ENCODE results near the gene ZNF512B.
"Not testable (repeated sequence)": the region's sequence is repeated elsewhere in the genome, so short reads cannot be mapped to it uniquely, and the experiment has no call there.

ZNF512B gene

GRCh38 chr20:63932606-63933160 lies 37.0 kb downstream of the ZNF512B start:
- no peak for DNase-seq (ENCODE audit: low read depth in 2 of 2)

GRCh38 chr20:63931735-63932134 lies 38.0 kb downstream of the ZNF512B start:
- no peak for DNase-seq (ENCODE audit: low read depth in 2 of 2)

GRCh38 chr20:63930971-63931553 lies 38.7 kb downstream of the ZNF512B start:
- DNase-seq (ENCODE audit: low read depth in 2 of 2) = no peak

- DNase-seq (ENCODE audit: low read depth in 2 of 2) = not testable (repeated sequence)
Measured at GRCh38 chr20:63929473-63929883, 40.3 kb downstream of the ZNF512B start.

GRCh38 chr20:63929071-63929470 lies 40.7 kb downstream of the ZNF512B start:
- no peak for DNase-seq (ENCODE audit: low read depth in 2 of 2)

- no peak for DNase-seq (ENCODE audit: low read depth in 2 of 2)
Measured at GRCh38 chr20:63926298-63926697, 43.4 kb downstream of the ZNF512B start.

- no peak for DNase-seq (ENCODE audit: low read depth in 2 of 2)
Measured at GRCh38 chr20:63924241-63924640, 45.5 kb downstream of the ZNF512B start.

GRCh38 chr20:63923651-63924050 lies 46.1 kb downstream of the ZNF512B start:
- DNase-seq (ENCODE audit: low read depth in 2 of 2) = no peak

- no peak for DNase-seq (ENCODE audit: low read depth in 2 of 2)
Measured at GRCh38 chr20:63920226-63920625, 49.5 kb downstream of the ZNF512B start.

- no peak for DNase-seq (ENCODE audit: low read depth in 2 of 2)
Measured at GRCh38 chr20:63919130-63919529, 50.6 kb downstream of the ZNF512B start.

- DNase-seq (ENCODE audit: low read depth in 2 of 2) = no peak
Measured at GRCh38 chr20:63917811-63918210, 51.9 kb downstream of the ZNF512B start.

GRCh38 chr20:63916371-63916939 lies 53.3 kb downstream of the ZNF512B start:
- not testable (repeated sequence) for DNase-seq (ENCODE audit: low read depth in 2 of 2)

- no peak for DNase-seq (ENCODE audit: low read depth in 2 of 2)
Measured at GRCh38 chr20:63915471-63915870, 54.3 kb downstream of the ZNF512B start.

GRCh38 chr20:63913768-63914167 lies 56.0 kb downstream of the ZNF512B start:
- no peak for DNase-seq (ENCODE audit: low read depth in 2 of 2)

GRCh38 chr20:63911176-63911575 lies 58.6 kb downstream of the ZNF512B start:
- DNase-seq (ENCODE audit: low read depth in 2 of 2) = no peak

GRCh38 chr20:63908008-63908682 lies 61.6 kb downstream of the ZNF512B start:
- DNase-seq (ENCODE audit: low read depth in 2 of 2) = no peak

Measured in stimulated activated CD8-positive, alpha-beta memory T cell treated with anti-CD3 and anti-CD28 coated beads, Interleukin-15, amount 100 ng/mL, for 48 hours (primary cell).